CD14-positive monocyte (primary cell): ENCODE measurements around the gene FAM222B. TPM values are rescaled to one million over a fixed set of nuclear protein-coding genes. Genes with fewer than 3 reads are reported as not detected.

Source experiments
- DNase-seq, 3 donors: peaks; one replicate each; pipeline ENCODE4 v3.0.0-alpha.2; 2011 to 2022
- H2AFZ ChIP-seq: 2 replicates; pipeline ENCODE4 v1.6.0; 2012; ENCODE audit warnings: mild to moderate bottlenecking, low read depth, low read length, inconsistent platforms; ENCODE audit not compliant: insufficient read depth, poor library complexity, severe bottlenecking
- H3K27ac ChIP-seq, 2 donors: 1 replicate in 1 of 2; 2 replicates in 1 of 2; pipeline ENCODE4 v1.5.1; 2012 to 2013; ENCODE audit warnings: low read length in 2 of 2, control low read depth in 1 of 2, inconsistent platforms in 1 of 2, low read depth in 1 of 2, mild to moderate bottlenecking in 1 of 2
- H3K27me3 ChIP-seq, 2 donors: one replicate each; pipeline versions ENCODE4 v1.6.0 to v1.6.1; 2011 to 2013; ENCODE audit warnings: low read length in 2 of 2; ENCODE audit not compliant: control insufficient read depth in 2 of 2, insufficient read depth in 2 of 2
- H3K36me3 ChIP-seq, 2 donors: replicated peaks in 1 of 2; 1 replicate in 1 of 2; 2 replicates in 1 of 2; pipeline versions ENCODE4 v1.5.1 to v1.6.1; 2012 to 2013; ENCODE audit warnings: low read length in 2 of 2, control low read depth in 1 of 2, inconsistent platforms in 1 of 2, mild to moderate bottlenecking in 1 of 2; ENCODE audit not compliant: insufficient read depth in 2 of 2, control insufficient read depth in 1 of 2
- H3K4me1 ChIP-seq, 2 donors: 1 replicate in 1 of 2; 2 replicates in 1 of 2; pipeline versions ENCODE4 v1.5.1 to v1.6.1; 2012 to 2013; ENCODE audit warnings: low read length in 2 of 2, control low read depth in 1 of 2, inconsistent platforms in 1 of 2, mild to moderate bottlenecking in 1 of 2, moderate library complexity in 1 of 2; ENCODE audit not compliant: insufficient read depth in 2 of 2, control insufficient read depth in 1 of 2
- H3K4me2 ChIP-seq: replicated peaks from 2 replicates; pipeline ENCODE3; 2012; ENCODE audit warnings: low read length, moderate library complexity, mild to moderate bottlenecking; ENCODE audit not compliant: poor library complexity, severe bottlenecking; ENCODE audit errors: extremely low read depth
- H3K4me3 ChIP-seq, 3 experiments: fragments of 200-600 bp in 1 of 3; sonication (generic) in 1 of 3; replicated peaks in 1 of 3; 1 replicate in 2 of 3; 2 replicates in 1 of 3; pipeline ENCODE4 v1.5.1; 2011 to 2013; ENCODE audit warnings: low read length in 3 of 3, mild to moderate bottlenecking in 3 of 3, control low read depth in 2 of 3, low read depth in 2 of 3, inconsistent platforms in 1 of 3, moderate library complexity in 1 of 3
- H3K79me2 ChIP-seq: 2 replicates; pipeline ENCODE4 v1.6.0; 2012; ENCODE audit warnings: mild to moderate bottlenecking, control low read depth, inconsistent platforms, low read length, moderate library complexity; ENCODE audit not compliant: insufficient read depth
- H3K9ac ChIP-seq: 2 replicates; pipeline ENCODE4 v1.6.0; 2017; ENCODE audit warnings: low read length, mild to moderate bottlenecking; ENCODE audit not compliant: insufficient read depth, poor library complexity, severe bottlenecking
- H3K9me3 ChIP-seq, 2 donors: replicated peaks in 1 of 2; 1 replicate in 1 of 2; 2 replicates in 1 of 2; pipeline versions ENCODE4 v1.5.1 to v1.6.1; 2012 to 2013; ENCODE audit warnings: low read length in 2 of 2, control low read depth in 1 of 2; ENCODE audit not compliant: control insufficient read depth in 1 of 2, insufficient read depth in 1 of 2
- H4K20me1 ChIP-seq: 2 replicates; pipeline ENCODE4 v1.6.0; 2012; ENCODE audit warnings: mild to moderate bottlenecking, low read length, control low read depth, moderate library complexity; ENCODE audit not compliant: insufficient read depth
- H3K27ac Mint-ChIP-seq, 7 donors: one replicate each; pipeline ENCODE4 v1.8.0; 2020; ENCODE audit warnings: mild to moderate bottlenecking in 7 of 7, mixed read lengths in 7 of 7, moderate library complexity in 6 of 7, inconsistent platforms in 2 of 7
- H3K27me3 Mint-ChIP-seq, 3 donors: one replicate each; pipeline ENCODE4 v1.8.0; 2021 to 2022; ENCODE audit warnings: low read depth in 3 of 3, mild to moderate bottlenecking in 3 of 3, mixed read lengths in 3 of 3, moderate library complexity in 3 of 3, inconsistent platforms in 1 of 3
- H3K36me3 Mint-ChIP-seq, 2 donors: one replicate each; pipeline ENCODE4 v1.8.0; 2020; ENCODE audit warnings: mixed read lengths in 2 of 2, inconsistent platforms in 1 of 2, mild to moderate bottlenecking in 1 of 2
- H3K4me1 Mint-ChIP-seq: one replicate; pipeline ENCODE4 v1.8.0; 2020; ENCODE audit warnings: mild to moderate bottlenecking, mixed read lengths
- H3K4me3 Mint-ChIP-seq, 2 donors: one replicate each; pipeline ENCODE4 v1.8.0; 2020; ENCODE audit warnings: mild to moderate bottlenecking in 2 of 2, mixed read lengths in 2 of 2, moderate library complexity in 1 of 2
- H3K9me3 Mint-ChIP-seq, 7 donors: one replicate each; pipeline ENCODE4 v1.8.0; 2020 to 2022; ENCODE audit warnings: mixed read lengths in 7 of 7, mild to moderate bottlenecking in 6 of 7, moderate library complexity in 6 of 7, inconsistent platforms in 2 of 7
- CTCF ChIP-seq: fragments of 200-600 bp; IDR thresholded peaks from one replicate; pipeline ENCODE4 v1.8.0; 2022; ENCODE audit warnings: antibody characterized with exemption, mild to moderate bottlenecking
- WGBS: methylation state at CpG from one replicate; pipeline ENCODE4 v1.1.5; 2013; ENCODE audit warnings: missing lambda C conversion rate; ENCODE audit not compliant: insufficient coverage; 5-methylcytosine and 5-hydroxymethylcytosine counted together
- intact Hi-C, 2 donors: fragments of 100-400 bp; cut with micrococcal nuclease; formaldehyde crosslinking; loops; one replicate each; pipeline versions ENCODE4 v1.15.0 to v1.15.1; 2023
- polyA plus RNA-seq, 3 donors: library from polyadenylated mRNA; depleted of rRNA in 1 of 3; unstranded in 2 of 3; stranded (reverse) in 1 of 3; fragments of 300-500 nt in 2 of 3; fragments of >200 nt in 1 of 3; fragmentation: Illumina TruSeq in 2 of 3; gene quantifications; 1 replicate in 2 of 3; 2 replicates in 1 of 3; pipeline ENCODE4 v1.2.3, GENCODE V29; 2012 to 2021

FAM222B gene
- polyA plus RNA-seq, 3 donors: 1.5 to 8.6 (median 1.9) TPM

GRCh38 chr17:28728364-28729200 is 114.0 kb downstream of the FAM222B start, which contains the start of gene NEK8:
TSS of gene NEK8 (plus strand) at chr17:28728788. CDS start at chr17:28728814, 26 bp downstream.
- peak; percentile 95 to 98 (median 97) for DNase-seq
- Histone ChIP-seq H3K79me2 (no peaks in the 10 kb centered on the region), H3K4me2 (peak within 1 kb of the TSS; percentile 100), H3K4me3 (peak within 1 kb of the TSS; percentile 53 to 96 (median 93)), H2AFZ (peak within 1 kb of the TSS; percentile 93), H3K9me3 (no peaks in the 10 kb centered on the region), H3K36me3 (peaks cover 11 to 13% of the 10 kb centered on the region in 2 donors), H4K20me1 (peaks cover 20% of the 10 kb centered on the region), H3K9ac (peak within 1 kb of the TSS; percentile 71), H3K27ac (peak within 1 kb of the TSS; percentile 86), H3K27me3 (no peaks in the 10 kb centered on the region), H3K4me1 (peaks cover 41 to 55% of the 10 kb centered on the region in 2 donors)
- H3K4me1 Mint-ChIP-seq: peaks cover 47% of the 10 kb centered on the region
- peaks cover 2 to 15% (median 9%) of the 10 kb centered on the region in 3 donors for H3K27me3 Mint-ChIP-seq
- TF ChIP-seq CTCF: no peak
- H3K9me3 Mint-ChIP-seq: peaks cover 0 to 2% (median 0%) of the 10 kb centered on the region in 7 donors
- H3K4me3 Mint-ChIP-seq: peak within 1 kb of the TSS; percentile 89 to 95
- peak within 1 kb of the TSS; percentile 82 to 95 (median 93) for H3K27ac Mint-ChIP-seq
- peaks cover 14 to 17% of the 10 kb centered on the region in 2 donors for H3K36me3 Mint-ChIP-seq
- WGBS: under 1% methylated on average over 54 of the region's 64 CpGs
- intact Hi-C loops: loop anchor here (2.0 to 5.0 kb wide), 2 partner anchors 16 to 84 kb away; partner anchors contain the start of gene TRAF4 (in 1 of the 2)

GRCh38 chr17:28726627-28727491 is 115.7 kb downstream of the FAM222B start:
- TF ChIP-seq CTCF: peak; percentile 99

More at GRCh38 chr17:28726627-28727491, 115.7 kb downstream of the FAM222B start:
- Mint-ChIP-seq H3K4me1 (peaks cover 51% of the 10 kb centered on the region), H3K27ac (peak overlapping the region in 4 of 7 donors; percentile 43 to 83 (median 64)), H3K9me3 (peaks cover 0 to 2% (median 0%) of the 10 kb centered on the region in 7 donors), H3K4me3 (peak overlapping the region; percentile 89 to 95), H3K36me3 (peaks cover 30 to 31% of the 10 kb centered on the region in 2 donors), H3K27me3 (peaks cover 2 to 15% (median 7%) of the 10 kb centered on the region in 3 donors)
- DNase-seq: peak; percentile 86 to 89 (median 89)
- Histone ChIP-seq H3K79me2 (peaks cover 7% of the 10 kb centered on the region), H3K4me2 (peak overlapping the region; percentile 100), H3K4me1 (peaks cover 41 to 56% of the 10 kb centered on the region in 2 donors), H4K20me1 (peaks cover 38% of the 10 kb centered on the region), H3K27me3 (no peaks in the 10 kb centered on the region), H3K27ac (peak overlapping the region in 1 of 2 donors; percentile 20), H3K9ac (peak overlapping the region; percentile 60), H2AFZ (peak overlapping the region; percentile 95), H3K4me3 (peak overlapping the region; percentile 60 to 96 (median 66)), H3K36me3 (peaks cover 28 to 30% of the 10 kb centered on the region in 2 donors), H3K9me3 (no peaks in the 10 kb centered on the region)
- intact Hi-C loops: loop anchor here (1.0 to 5.0 kb wide), 3 partner anchors 16 to 85 kb away; no protein-coding TSS in a partner anchor
- WGBS: under 1% methylated on average over 48 of the region's 57 CpGs
